GM21360 (cell line): Measurements from ENCODE around the gene PPP1R1B.

Experiments
- ATAC-seq: cut with Tn5 transposase; IDR thresholded peaks from one replicate; pipeline ENCODE4 v1.9.1; 2021; ENCODE audit warnings: mild to moderate bottlenecking, moderate library complexity; ENCODE audit not compliant: unreplicated experiment

Gene PPP1R1B

DNA sequence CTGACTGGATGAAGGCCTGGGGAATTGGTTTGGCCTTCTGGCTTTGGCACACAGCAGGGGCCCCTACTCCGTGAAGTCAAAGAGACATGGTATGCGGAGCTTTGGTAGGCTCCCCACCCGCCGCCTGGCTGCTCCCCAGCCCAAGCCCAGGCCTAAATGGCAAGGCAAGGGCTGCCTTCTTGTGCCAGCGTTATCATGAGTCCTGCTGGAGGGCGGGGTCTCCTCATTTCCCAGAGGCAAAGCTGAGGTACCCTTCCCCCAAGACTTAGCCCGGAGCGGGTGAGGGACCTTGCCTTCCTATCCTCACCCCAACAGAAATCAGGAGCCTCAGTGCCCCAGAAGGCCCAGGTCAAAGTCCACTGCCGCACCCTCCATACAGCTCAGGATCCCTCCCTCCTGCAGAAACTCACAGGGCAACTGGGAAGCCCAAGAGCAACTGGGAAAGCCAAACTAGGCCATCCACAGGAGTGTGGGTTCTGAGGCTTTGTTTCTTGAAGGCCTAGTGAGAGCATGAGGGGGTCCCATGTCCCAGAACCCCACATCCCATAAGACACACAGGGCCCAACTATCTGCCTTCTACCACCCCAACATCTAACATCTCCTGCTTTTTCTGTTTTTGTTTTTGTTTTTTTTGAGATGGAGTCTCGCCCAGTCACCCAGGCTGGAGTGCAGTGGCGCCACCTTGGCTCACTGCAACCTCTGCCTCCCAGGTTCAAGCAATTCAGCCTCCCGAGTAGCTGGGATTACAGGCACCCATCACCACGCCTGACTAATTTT is 51.8 kb downstream of the PPP1R1B start:
- no peak for ATAC-seq

DNA sequence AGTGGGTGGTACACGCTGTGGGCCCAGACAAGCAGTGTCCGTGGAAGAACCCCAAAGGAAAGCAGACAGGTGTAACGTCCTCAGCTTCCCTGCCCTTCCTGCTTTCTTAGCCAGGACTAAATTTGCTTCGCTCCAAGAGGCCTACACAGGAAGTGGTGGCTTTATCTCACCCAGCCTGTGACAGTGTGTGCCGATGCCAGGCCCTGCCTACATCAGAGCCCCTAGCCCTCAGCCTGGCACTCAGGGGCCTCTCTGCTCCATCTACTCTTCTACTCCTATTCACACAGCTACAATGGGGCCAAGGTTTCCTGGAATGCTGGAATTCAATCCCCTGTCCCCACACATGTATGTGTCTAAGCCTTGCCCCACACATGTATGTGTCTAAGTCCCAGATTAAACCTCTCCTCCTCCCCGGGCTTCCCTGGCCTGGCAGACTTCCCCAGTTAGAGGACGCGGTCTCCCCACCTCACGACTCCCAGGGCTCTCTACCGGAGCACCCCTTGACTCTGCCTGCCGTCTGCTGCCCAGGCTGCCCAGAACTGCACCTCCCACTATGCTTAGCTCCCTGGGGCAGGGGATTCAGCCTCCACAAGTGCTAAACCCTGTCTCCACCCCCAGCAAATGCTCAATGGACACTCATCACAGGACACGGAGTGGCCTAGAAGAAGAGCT is 52.9 kb downstream of the PPP1R1B start:
- ATAC-seq: no peak

DNA sequence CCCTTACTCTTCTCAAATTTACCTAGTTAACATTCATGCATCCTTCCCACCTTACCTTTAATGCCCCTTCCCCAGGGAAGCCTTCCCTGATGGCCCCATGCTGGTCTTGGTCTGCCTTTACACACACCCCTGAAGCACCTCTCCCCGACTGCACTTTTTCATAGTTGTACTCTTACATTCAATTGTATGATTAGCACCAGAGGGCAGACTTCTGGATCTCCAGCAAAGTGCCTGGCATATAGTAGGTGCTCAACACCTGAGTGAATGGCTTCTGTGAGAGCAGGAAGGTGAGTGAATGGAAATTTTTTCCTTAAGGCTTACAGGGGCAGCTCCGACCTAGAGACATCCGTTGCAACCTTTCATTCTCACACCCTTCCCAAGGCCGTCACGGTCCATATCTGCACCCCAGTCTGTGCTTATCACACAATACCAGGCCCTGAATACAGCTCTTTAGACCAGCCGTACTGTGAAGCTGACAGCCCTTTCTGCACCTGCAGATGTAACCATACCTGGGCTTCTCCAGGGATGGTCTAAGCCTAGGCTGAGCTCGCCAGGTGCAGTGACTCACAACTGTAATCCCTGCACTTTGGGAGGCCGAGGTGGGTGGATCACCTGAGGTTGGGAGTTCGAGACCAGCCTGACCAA is 56.7 kb downstream of the PPP1R1B start:
- no peak for ATAC-seq

DNA sequence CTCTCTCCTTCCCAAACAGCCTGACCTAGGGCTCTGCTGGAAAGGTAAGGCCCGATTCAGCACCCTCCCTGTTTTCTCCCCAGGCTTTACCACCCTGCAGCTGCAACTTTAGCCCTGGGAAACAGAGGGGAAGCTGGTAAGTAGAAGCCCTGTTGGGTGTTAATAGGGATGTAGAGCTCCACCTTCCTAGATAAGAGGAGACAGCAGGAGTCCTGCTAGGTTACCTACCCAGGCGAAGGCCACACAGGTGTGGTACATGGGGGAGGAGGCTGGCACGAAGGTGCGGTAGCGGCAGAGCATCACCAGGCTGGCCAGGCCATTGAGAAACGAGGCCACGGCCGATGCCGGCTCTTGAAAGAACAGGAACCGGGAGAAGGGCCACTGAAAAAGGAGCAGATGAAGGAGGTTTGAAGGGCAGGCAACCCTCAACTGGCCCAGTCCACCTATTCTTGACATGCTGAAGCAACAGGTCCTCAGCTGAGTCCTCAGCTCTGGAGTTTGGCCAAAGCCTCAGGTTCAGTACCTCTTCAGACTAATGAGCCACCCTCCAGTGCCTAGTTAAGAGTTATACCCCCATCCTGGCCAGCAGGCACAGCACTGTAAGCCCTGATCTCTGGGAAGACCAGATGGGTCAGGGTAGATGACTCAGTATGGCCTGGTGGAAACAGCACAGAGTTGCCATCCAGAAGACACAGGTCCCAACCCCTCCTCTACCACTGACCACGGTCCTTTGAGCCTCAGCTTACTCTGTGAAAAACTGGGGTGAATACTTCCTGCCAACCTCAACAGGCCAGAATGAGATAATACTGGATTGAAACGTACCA is 57.8 kb downstream of the PPP1R1B start:
- ATAC-seq: no peak
